GM12878 (cell line): Measurements from ENCODE around the gene ANKDD1A. TPM values are rescaled to one million over a fixed set of nuclear protein-coding genes. Genes with fewer than 3 reads are reported as not detected.

Source experiments
- CBX3 ChIP-seq: fragments of 200-600 bp; sonication (generic); IDR thresholded peaks from 2 replicates; pipeline ENCODE4 v1.6.1; 2016; ENCODE audit warnings: low read depth, borderline replicate concordance
- ESRRA ChIP-seq: IDR thresholded peaks from 2 replicates; pipeline ENCODE4 v1.6.1; 2012; ENCODE audit warnings: mild to moderate bottlenecking, low read length, improper control_type of control experiment
- GATAD2B ChIP-seq: fragments of 450-650 bp; conservative IDR thresholded peaks from 2 replicates; pipeline ENCODE4 v1.6.1; 2017; ENCODE audit warnings: low read depth, mild to moderate bottlenecking, moderate library complexity
- HDAC6 ChIP-seq: fragments of 200-600 bp; sonication (generic); IDR thresholded peaks from one replicate; pipeline ENCODE4 v1.8.0; 2017; ENCODE audit warnings: antibody characterized with exemption; ENCODE audit not compliant: unreplicated experiment
- HDGF ChIP-seq: fragments of 450-650 bp; IDR thresholded peaks from 2 replicates; pipeline ENCODE4 v1.6.1; 2016; ENCODE audit warnings: antibody characterized with exemption
- LARP7 ChIP-seq: fragments of 450-650 bp; IDR thresholded peaks from 2 replicates; pipeline ENCODE4 v1.6.1; 2017; ENCODE audit warnings: mild to moderate bottlenecking
- MXI1 ChIP-seq: fragments of 150-350 bp; IDR thresholded peaks from 2 replicates; pipeline ENCODE4 v1.6.1; 2011; ENCODE audit warnings: low read depth, mild to moderate bottlenecking, inconsistent platforms, low read length, improper control_type of control experiment
- NR2C2 ChIP-seq: IDR thresholded peaks from 2 replicates; pipeline ENCODE4 v1.6.1; 2011; ENCODE audit warnings: borderline replicate concordance, low read depth; ENCODE audit not compliant: control insufficient read depth, insufficient read length
- POU2F2 ChIP-seq: IDR thresholded peaks from 3 replicates; pipeline ENCODE4 v1.6.1; 2011; ENCODE audit warnings: low read depth, mild to moderate bottlenecking, low read length, borderline replicate concordance
- SMAD5 ChIP-seq: IDR thresholded peaks from 2 replicates; pipeline ENCODE4 v1.6.1; 2016; ENCODE audit warnings: antibody characterized with exemption, low read depth
- polyA plus RNA-seq, 11 experiments: library from polyadenylated mRNA; depleted of rRNA in 4 of 11; unstranded in 6 of 11; stranded (reverse) in 5 of 11; fragments of >200 nt; fragmentation: Nextera tagmentation in 4 of 11; fragmentation: Illumina TruSeq in 1 of 11; extraction: Ambion mirVana in 4 of 11; extraction: Trizol in 1 of 11; gene quantifications; 1 replicate in 1 of 11; 2 replicates in 10 of 11; pipeline versions ENCODE4 v1.2.1 to v1.2.3, GENCODE V29; 2011 to 2016; ENCODE audit warnings: inconsistent platforms in 2 of 11, missing spikeins in 2 of 11, low read depth in 1 of 11
- total RNA-seq, 4 experiments: library from RNA; depleted of rRNA in 3 of 4; stranded (reverse); fragments of >200 nt in 3 of 4; fragmentation: Illumina TruSeq in 1 of 4; extraction: Trizol in 1 of 4; gene quantifications; 2 replicates each; pipeline versions ENCODE4 v1.2.1 to v1.2.3, GENCODE V29; 2013 to 2021
- TF ChIP-seq, protein P1 (sequence below): IDR thresholded peaks from 2 replicates; pipeline ENCODE4 v1.6.1; 2012; ENCODE audit warnings: low read depth, low read length, improper control_type of control experiment
- TF ChIP-seq, protein P2 (sequence below): IDR thresholded peaks from 2 replicates; pipeline ENCODE4 v1.6.1; 2012; ENCODE audit warnings: low read length, inconsistent platforms
- TF ChIP-seq, protein P3 (sequence below): fragments of 450-650 bp; IDR thresholded peaks from 2 replicates; pipeline ENCODE4 v1.6.1; 2017; ENCODE audit warnings: antibody characterized with exemption, mild to moderate bottlenecking, moderate library complexity
- TF ChIP-seq, protein P4 (sequence below): IDR thresholded peaks from 2 replicates; pipeline ENCODE4 v1.6.1; 2011; ENCODE audit warnings: low read depth, low read length, improper control_type of control experiment, borderline replicate concordance
- TF ChIP-seq, protein P5 (sequence below): fragments of 450-650 bp; conservative IDR thresholded peaks from 2 replicates; pipeline ENCODE4 v1.6.1; 2017; ENCODE audit warnings: mild to moderate bottlenecking, moderate library complexity
- TF ChIP-seq, protein P6 (sequence below): IDR thresholded peaks from 2 replicates; pipeline ENCODE4 v1.6.1; 2011; ENCODE audit warnings: borderline replicate concordance, low read depth, mild to moderate bottlenecking, moderate library complexity, low read length; ENCODE audit not compliant: insufficient read depth, poor library complexity, severe bottlenecking

ANKDD1A gene
- total and polyA plus RNA-seq, 10 of the 15 experiments (the other 5 are each of a cell fraction or from before 2014, with no cell fraction given), result 1.5 to 6.6 (median 4.1) TPM

DNA sequence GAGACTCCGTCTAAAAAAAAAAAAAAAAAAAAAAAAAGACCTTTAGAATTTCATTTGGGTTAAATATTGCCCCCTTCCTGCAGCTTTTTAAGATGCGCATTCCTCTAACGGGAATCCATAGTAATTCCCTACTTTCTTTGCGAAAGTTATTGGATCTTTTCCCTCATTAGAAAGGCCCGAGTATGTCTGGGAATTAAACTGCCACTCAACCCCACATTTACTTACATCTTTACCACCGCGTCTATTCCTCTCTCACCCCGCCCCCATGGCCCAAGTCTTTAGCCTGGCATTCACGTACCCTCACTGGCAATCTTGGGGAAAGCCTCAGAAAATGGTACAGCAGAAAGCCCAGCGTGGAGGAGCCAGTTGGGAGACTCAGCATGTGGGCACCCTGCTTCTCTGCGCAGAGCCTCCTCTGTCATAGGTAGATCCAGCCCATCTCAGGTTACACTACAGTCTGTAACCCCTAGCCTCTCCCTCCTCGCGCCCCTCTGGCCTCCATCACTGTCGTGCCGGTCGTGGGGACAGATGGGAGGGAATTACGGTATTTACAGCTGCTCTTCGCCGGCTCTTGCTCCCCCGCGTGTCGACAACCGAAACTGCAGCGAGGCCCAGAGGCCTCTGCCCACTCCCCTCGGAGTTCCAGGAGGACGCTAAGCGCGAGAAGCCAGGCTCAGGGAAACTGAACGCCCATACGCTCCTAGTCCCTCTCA, 6.4 kb upstream of the ANKDD1A start (continued):
- TF ChIP-seq CBX3 (no peak), GATAD2B (no peak), NR2C2 (no peak), SMAD5 (no peak), LARP7 (peak; percentile 59; the same call in 1 of the 2 replicates), MXI1 (no peak), ESRRA (0 out of 2 replicates have a peak, but pooled peaks have one; percentile 53), POU2F2 (no peak), HDGF (0 out of 2 replicates have a peak, but pooled peaks have one; percentile 38), HDAC6 (no peak)
- TF ChIP-seq, protein P1, sequence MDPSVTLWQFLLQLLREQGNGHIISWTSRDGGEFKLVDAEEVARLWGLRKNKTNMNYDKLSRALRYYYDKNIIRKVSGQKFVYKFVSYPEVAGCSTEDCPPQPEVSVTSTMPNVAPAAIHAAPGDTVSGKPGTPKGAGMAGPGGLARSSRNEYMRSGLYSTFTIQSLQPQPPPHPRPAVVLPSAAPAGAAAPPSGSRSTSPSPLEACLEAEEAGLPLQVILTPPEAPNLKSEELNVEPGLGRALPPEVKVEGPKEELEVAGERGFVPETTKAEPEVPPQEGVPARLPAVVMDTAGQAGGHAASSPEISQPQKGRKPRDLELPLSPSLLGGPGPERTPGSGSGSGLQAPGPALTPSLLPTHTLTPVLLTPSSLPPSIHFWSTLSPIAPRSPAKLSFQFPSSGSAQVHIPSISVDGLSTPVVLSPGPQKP, result no peak
- TF ChIP-seq, protein P2, sequence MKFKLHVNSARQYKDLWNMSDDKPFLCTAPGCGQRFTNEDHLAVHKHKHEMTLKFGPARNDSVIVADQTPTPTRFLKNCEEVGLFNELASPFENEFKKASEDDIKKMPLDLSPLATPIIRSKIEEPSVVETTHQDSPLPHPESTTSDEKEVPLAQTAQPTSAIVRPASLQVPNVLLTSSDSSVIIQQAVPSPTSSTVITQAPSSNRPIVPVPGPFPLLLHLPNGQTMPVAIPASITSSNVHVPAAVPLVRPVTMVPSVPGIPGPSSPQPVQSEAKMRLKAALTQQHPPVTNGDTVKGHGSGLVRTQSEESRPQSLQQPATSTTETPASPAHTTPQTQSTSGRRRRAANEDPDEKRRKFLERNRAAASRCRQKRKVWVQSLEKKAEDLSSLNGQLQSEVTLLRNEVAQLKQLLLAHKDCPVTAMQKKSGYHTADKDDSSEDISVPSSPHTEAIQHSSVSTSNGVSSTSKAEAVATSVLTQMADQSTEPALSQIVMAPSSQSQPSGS, result no peak
- TF ChIP-seq, protein P3, sequence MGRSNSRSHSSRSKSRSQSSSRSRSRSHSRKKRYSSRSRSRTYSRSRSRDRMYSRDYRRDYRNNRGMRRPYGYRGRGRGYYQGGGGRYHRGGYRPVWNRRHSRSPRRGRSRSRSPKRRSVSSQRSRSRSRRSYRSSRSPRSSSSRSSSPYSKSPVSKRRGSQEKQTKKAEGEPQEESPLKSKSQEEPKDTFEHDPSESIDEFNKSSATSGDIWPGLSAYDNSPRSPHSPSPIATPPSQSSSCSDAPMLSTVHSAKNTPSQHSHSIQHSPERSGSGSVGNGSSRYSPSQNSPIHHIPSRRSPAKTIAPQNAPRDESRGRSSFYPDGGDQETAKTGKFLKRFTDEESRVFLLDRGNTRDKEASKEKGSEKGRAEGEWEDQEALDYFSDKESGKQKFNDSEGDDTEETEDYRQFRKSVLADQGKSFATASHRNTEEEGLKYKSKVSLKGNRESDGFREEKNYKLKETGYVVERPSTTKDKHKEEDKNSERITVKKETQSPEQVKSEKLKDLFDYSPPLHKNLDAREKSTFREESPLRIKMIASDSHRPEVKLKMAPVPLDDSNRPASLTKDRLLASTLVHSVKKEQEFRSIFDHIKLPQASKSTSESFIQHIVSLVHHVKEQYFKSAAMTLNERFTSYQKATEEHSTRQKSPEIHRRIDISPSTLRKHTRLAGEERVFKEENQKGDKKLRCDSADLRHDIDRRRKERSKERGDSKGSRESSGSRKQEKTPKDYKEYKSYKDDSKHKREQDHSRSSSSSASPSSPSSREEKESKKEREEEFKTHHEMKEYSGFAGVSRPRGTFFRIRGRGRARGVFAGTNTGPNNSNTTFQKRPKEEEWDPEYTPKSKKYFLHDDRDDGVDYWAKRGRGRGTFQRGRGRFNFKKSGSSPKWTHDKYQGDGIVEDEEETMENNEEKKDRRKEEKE, result no peak
- TF ChIP-seq, protein P4, sequence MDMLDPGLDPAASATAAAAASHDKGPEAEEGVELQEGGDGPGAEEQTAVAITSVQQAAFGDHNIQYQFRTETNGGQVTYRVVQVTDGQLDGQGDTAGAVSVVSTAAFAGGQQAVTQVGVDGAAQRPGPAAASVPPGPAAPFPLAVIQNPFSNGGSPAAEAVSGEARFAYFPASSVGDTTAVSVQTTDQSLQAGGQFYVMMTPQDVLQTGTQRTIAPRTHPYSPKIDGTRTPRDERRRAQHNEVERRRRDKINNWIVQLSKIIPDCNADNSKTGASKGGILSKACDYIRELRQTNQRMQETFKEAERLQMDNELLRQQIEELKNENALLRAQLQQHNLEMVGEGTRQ, result no peak
- TF ChIP-seq, protein P5, sequence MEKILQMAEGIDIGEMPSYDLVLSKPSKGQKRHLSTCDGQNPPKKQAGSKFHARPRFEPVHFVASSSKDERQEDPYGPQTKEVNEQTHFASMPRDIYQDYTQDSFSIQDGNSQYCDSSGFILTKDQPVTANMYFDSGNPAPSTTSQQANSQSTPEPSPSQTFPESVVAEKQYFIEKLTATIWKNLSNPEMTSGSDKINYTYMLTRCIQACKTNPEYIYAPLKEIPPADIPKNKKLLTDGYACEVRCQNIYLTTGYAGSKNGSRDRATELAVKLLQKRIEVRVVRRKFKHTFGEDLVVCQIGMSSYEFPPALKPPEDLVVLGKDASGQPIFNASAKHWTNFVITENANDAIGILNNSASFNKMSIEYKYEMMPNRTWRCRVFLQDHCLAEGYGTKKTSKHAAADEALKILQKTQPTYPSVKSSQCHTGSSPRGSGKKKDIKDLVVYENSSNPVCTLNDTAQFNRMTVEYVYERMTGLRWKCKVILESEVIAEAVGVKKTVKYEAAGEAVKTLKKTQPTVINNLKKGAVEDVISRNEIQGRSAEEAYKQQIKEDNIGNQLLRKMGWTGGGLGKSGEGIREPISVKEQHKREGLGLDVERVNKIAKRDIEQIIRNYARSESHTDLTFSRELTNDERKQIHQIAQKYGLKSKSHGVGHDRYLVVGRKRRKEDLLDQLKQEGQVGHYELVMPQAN, result no peak
- TF ChIP-seq, protein P6, sequence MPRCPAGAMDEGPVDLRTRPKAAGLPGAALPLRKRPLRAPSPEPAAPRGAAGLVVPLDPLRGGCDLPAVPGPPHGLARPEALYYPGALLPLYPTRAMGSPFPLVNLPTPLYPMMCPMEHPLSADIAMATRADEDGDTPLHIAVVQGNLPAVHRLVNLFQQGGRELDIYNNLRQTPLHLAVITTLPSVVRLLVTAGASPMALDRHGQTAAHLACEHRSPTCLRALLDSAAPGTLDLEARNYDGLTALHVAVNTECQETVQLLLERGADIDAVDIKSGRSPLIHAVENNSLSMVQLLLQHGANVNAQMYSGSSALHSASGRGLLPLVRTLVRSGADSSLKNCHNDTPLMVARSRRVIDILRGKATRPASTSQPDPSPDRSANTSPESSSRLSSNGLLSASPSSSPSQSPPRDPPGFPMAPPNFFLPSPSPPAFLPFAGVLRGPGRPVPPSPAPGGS, result no peak
